OCI-LY7 (cell line): ENCODE measurements around the gene CLTB. TPM values are rescaled to one million over a fixed set of nuclear protein-coding genes. Genes with fewer than 3 reads are reported as not detected.

Experiments used
- BruUV-seq: library from RNA; stranded (reverse); fragments of 400-500 nt; replicated peaks from 2 replicates; lab custom pipeline; 2021; lab: Mats Ljungman, UMichigan
- CTCF ChIA-PET: fragments of 300-600 bp; sonication (Branson Sonifier 250); formaldehyde crosslinking; loops from one replicate; lab custom pipeline; 2022; ENCODE audit warnings: antibody characterized with exemption; ENCODE audit not compliant: unreplicated experiment; lab: Charles Lee
- POLR2A ChIA-PET: fragments of 300-600 bp; sonication (Branson Sonifier 250); formaldehyde crosslinking; loops from one replicate; lab custom pipeline; 2022; ENCODE audit warnings: antibody characterized with exemption; lab: Charles Lee
- DNase-seq: peaks from one replicate; pipeline ENCODE4 v3.0.0-alpha.2; 2015; ENCODE audit warnings: low spot score
- H2AFZ ChIP-seq: fragments of 200-600 bp; sonication (generic), shearing (Covaris generic); 2 replicates; pipeline ENCODE4 v1.6.1; 2014; ENCODE audit warnings: mild to moderate bottlenecking, antibody characterized with exemption, low read length, moderate library complexity
- H3K27ac ChIP-seq: fragments of 200-600 bp; sonication (generic); 2 replicates; pipeline ENCODE4 v1.5.1; 2014; ENCODE audit warnings: mixed run types, low read depth, mild to moderate bottlenecking, moderate library complexity, low read length, inconsistent platforms; ENCODE audit not compliant: poor library complexity, severe bottlenecking
- H3K36me3 ChIP-seq: fragments of 200-600 bp; sonication (generic); 2 replicates; pipeline ENCODE4 v1.6.1; 2014; ENCODE audit warnings: mild to moderate bottlenecking, antibody characterized with exemption, low read length, moderate library complexity, mixed read lengths; ENCODE audit not compliant: insufficient read depth
- H3K4me1 ChIP-seq: fragments of 200-600 bp; sonication (generic); 2 replicates; pipeline ENCODE4 v1.5.1; 2014; ENCODE audit warnings: mild to moderate bottlenecking, low read length; ENCODE audit not compliant: insufficient read depth, poor library complexity, severe bottlenecking
- H3K4me2 ChIP-seq: fragments of 200-600 bp; sonication (generic); 2 replicates; pipeline ENCODE4 v1.6.1; 2014; ENCODE audit warnings: mild to moderate bottlenecking, low read length
- H3K4me3 ChIP-seq: fragments of 200-600 bp; sonication (generic); 2 replicates; pipeline ENCODE4 v1.5.1; 2014; ENCODE audit warnings: mild to moderate bottlenecking, low read depth, low read length; ENCODE audit not compliant: poor library complexity, severe bottlenecking
- H3K79me2 ChIP-seq: fragments of 200-600 bp; sonication (generic); 2 replicates; pipeline ENCODE4 v1.6.1; 2016; ENCODE audit warnings: low read depth, mild to moderate bottlenecking, low read length, moderate library complexity, mixed read lengths; ENCODE audit not compliant: insufficient read depth
- H3K9me2 ChIP-seq: fragments of 200-600 bp; sonication (generic); 2 replicates; pipeline ENCODE4 v1.6.1; 2016; ENCODE audit warnings: mild to moderate bottlenecking, low read length, mixed read lengths; ENCODE audit not compliant: insufficient read depth
- H3K9me3 ChIP-seq: fragments of 200-600 bp; sonication (generic); 2 replicates; pipeline ENCODE4 v1.6.1; 2014; ENCODE audit warnings: mild to moderate bottlenecking, mixed run types, low read length, mixed read lengths
- H4K20me1 ChIP-seq: fragments of 200-600 bp; sonication (generic); 2 replicates; pipeline ENCODE4 v1.6.1; 2014; ENCODE audit warnings: mild to moderate bottlenecking, antibody characterized with exemption, low read length, moderate library complexity, mixed read lengths; ENCODE audit not compliant: insufficient read depth
- EZH2phosphoT487 ChIP-seq: fragments of 200-600 bp; sonication (generic); IDR thresholded peaks from 2 replicates; pipeline ENCODE4 v1.6.1; 2018; ENCODE audit warnings: low read depth, borderline replicate concordance, mild to moderate bottlenecking, mixed run types, antibody characterized with exemption, low read length, moderate library complexity, mixed read lengths
- intact Hi-C: fragments of 100-400 bp; cut with micrococcal nuclease; formaldehyde crosslinking; loops from one replicate; pipeline ENCODE4 v1.10.0; 2022; ENCODE audit not compliant: unreplicated experiment
- total RNA-seq, 2 experiments: library from RNA; depleted of rRNA in 1 of 2; stranded (reverse); fragments of >200 nt in 1 of 2; shearing (Covaris generic) in 1 of 2; gene quantifications; 2 replicates each; pipeline ENCODE4 v1.2.3, GENCODE V29; 2014 to 2022
- TF ChIP-seq, protein P1 (sequence below): fragments of 200-600 bp; sonication (generic); conservative IDR thresholded peaks from 2 replicates; pipeline ENCODE4 v1.5.1; 2014; ENCODE audit warnings: mild to moderate bottlenecking, antibody characterized with exemption, low read length, moderate library complexity, mixed read lengths

The CLTB gene
- total RNA-seq, 2 experiments from 2014 or later, result 53.0 to 53.4 TPM

GRCh38 chr5:176420972-176421544 is 4.7 kb upstream of the CLTB start:
- POLR2A ChIA-PET, result interaction anchor here (0.6 kb wide), 3 partner anchors 47 to 387 kb away, joined by 3 to 7 read pairs (median 4); no protein-coding TSS in a partner anchor
- no TSS peak for BruUV-seq
- TF ChIP-seq, protein P1, sequence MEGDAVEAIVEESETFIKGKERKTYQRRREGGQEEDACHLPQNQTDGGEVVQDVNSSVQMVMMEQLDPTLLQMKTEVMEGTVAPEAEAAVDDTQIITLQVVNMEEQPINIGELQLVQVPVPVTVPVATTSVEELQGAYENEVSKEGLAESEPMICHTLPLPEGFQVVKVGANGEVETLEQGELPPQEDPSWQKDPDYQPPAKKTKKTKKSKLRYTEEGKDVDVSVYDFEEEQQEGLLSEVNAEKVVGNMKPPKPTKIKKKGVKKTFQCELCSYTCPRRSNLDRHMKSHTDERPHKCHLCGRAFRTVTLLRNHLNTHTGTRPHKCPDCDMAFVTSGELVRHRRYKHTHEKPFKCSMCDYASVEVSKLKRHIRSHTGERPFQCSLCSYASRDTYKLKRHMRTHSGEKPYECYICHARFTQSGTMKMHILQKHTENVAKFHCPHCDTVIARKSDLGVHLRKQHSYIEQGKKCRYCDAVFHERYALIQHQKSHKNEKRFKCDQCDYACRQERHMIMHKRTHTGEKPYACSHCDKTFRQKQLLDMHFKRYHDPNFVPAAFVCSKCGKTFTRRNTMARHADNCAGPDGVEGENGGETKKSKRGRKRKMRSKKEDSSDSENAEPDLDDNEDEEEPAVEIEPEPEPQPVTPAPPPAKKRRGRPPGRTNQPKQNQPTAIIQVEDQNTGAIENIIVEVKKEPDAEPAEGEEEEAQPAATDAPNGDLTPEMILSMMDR, result no peak
- no peak for TF ChIP-seq EZH2phosphoT487
- peaks cover 7% of the 10 kb centered on the region for H3K4me1 ChIP-seq
- H3K79me2 ChIP-seq, result no peaks in the 10 kb centered on the region
- H3K4me3 ChIP-seq, result no peak overlapping the region
- peaks cover 27% of the 10 kb centered on the region for H3K9me3 ChIP-seq
- intact Hi-C loops, result no loop called here
- no peak overlapping the region for H3K27ac ChIP-seq
- CTCF ChIA-PET, result interaction anchor here (0.6 kb wide), 1 partner anchor 294 kb away, joined by 3 read pairs; no protein-coding TSS in a partner anchor
- H4K20me1 ChIP-seq, result no peaks in the 10 kb centered on the region
- no peaks in the 10 kb centered on the region for H3K36me3 ChIP-seq
- DNase-seq, result no peak
- H2AFZ ChIP-seq, result no peak overlapping the region
- H3K4me2 ChIP-seq, result no peak overlapping the region
- no peaks in the 10 kb centered on the region for H3K9me2 ChIP-seq

DNA sequence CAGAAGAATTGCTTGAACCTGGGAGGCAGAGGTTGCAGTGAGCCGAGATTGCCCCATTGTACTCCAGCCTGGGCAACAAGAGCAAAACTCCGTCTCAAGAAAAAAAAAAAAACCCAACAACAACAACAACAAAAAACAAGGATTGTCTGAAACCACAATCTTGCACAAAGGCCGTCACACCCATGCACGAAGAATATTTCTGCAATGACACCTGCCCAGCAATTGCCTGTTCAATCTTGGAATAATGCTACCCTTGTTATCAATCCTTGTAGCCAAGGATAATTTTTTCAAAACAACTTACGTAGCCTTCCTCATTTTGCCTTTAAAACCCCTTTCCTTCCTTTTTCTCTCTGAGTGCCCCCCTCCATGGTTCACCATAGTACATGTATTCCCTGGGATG is 3.7 kb upstream of the CLTB start:
- intact Hi-C loops, result no loop called here
- H3K9me3 ChIP-seq, result peaks cover 17% of the 10 kb centered on the region
- H3K36me3 ChIP-seq, result no peaks in the 10 kb centered on the region
- no peaks in the 10 kb centered on the region for H3K9me2 ChIP-seq
- H3K79me2 ChIP-seq, result peaks cover 8% of the 10 kb centered on the region; the same call in 1 of the 2 replicates
- ChIA-PET CTCF (no interaction called here), POLR2A (no interaction called here)
- DNase-seq, result no peak
- no peak overlapping the region for H3K4me2 ChIP-seq
- no peak overlapping the region for H3K4me3 ChIP-seq
- peaks cover 15% of the 10 kb centered on the region for H3K4me1 ChIP-seq
- no peaks in the 10 kb centered on the region for H4K20me1 ChIP-seq
- H2AFZ ChIP-seq, result no peak overlapping the region
- H3K27ac ChIP-seq, result no peak overlapping the region
- BruUV-seq, result no TSS peak
- TF ChIP-seq, protein P1, result no peak
- no peak for TF ChIP-seq EZH2phosphoT487

- Histone ChIP-seq H3K4me1 (peaks cover 19% of the 10 kb centered on the region), H3K9me3 (peaks cover 13% of the 10 kb centered on the region), H4K20me1 (no peaks in the 10 kb centered on the region), H3K27ac (no peak overlapping the region), H3K4me3 (no peak overlapping the region), H3K79me2 (peaks cover 11% of the 10 kb centered on the region; the same call in 1 of the 2 replicates), H3K4me2 (no peak overlapping the region), H2AFZ (no peak overlapping the region), H3K36me3 (no peaks in the 10 kb centered on the region), H3K9me2 (no peaks in the 10 kb centered on the region)
- POLR2A ChIA-PET, result interaction anchor here (0.5 to 0.7 kb wide), 3 partner anchors 28 to 124 kb away, joined by 3 read pairs; no protein-coding TSS in a partner anchor
- DNase-seq, result no peak
- BruUV-seq, result no TSS peak
- TF ChIP-seq, protein P1, result no peak
- no peak for TF ChIP-seq EZH2phosphoT487
- CTCF ChIA-PET, result no interaction called here
- intact Hi-C loops, result no loop called here
Observed at GRCh38 chr5:176418251-176418650, 1.9 kb upstream of the CLTB start.
